ENCODE results near the gene POP7.

Gene POP7

GRCh38 chr7:100745184-100745583, 39.3 kb downstream of the POP7 start:
- no peaks in the 10 kb centered on the region for H3K9me3 ChIP-seq (ENCODE audit: insufficient read depth, low read length)
- no peak overlapping the region for H2AFZ ChIP-seq (ENCODE audit: low read depth, low read length, severe bottlenecking)
- H3F3A ChIP-seq (ENCODE audit: insufficient read depth): no peaks in the 10 kb centered on the region
- no peaks in the 10 kb centered on the region for H3K36me3 ChIP-seq (ENCODE audit: low read length)
- no peaks in the 10 kb centered on the region for H3K79me2 ChIP-seq (ENCODE audit: insufficient read depth, low read length)
- TF ChIP-seq EZH2phosphoT487 (conservative IDR thresholded peaks at IDR 0.05; ENCODE audit: low read length) (no peak), CTCF (IDR thresholded peaks at IDR 0.05; ENCODE audit: insufficient read depth, low read length, poor library complexity, severe bottlenecking) (no peak)
- no peak overlapping the region for H3K4me2 ChIP-seq (ENCODE audit: low read depth, low read length, poor library complexity, severe bottlenecking)
- H3K9me2 ChIP-seq (replicated peaks; ENCODE audit: insufficient read depth, low read length): no peaks in the 10 kb centered on the region
- no peaks in the 10 kb centered on the region for H3K27me3 ChIP-seq (ENCODE audit: low read length)
- no peak overlapping the region for H3K27ac ChIP-seq (ENCODE audit: low read depth, low read length)
- H4K20me1 ChIP-seq (ENCODE audit: low read depth, low read length): no peaks in the 10 kb centered on the region
- no peak overlapping the region for H3K9ac ChIP-seq (ENCODE audit: low read length)
- no peak overlapping the region for H3K4me3 ChIP-seq (ENCODE audit: insufficient read depth, low read length, poor library complexity, severe bottlenecking)

- Histone ChIP-seq H3K9ac (ENCODE audit: low read length) (no peak overlapping the region), H2AFZ (ENCODE audit: low read depth, low read length, severe bottlenecking) (no peak overlapping the region), H3K27ac (ENCODE audit: low read depth, low read length) (no peak overlapping the region), H3K4me2 (ENCODE audit: low read depth, low read length, poor library complexity, severe bottlenecking) (no peak overlapping the region), H3F3A (ENCODE audit: insufficient read depth) (no peaks in the 10 kb centered on the region), H3K79me2 (ENCODE audit: insufficient read depth, low read length) (no peaks in the 10 kb centered on the region), H3K36me3 (ENCODE audit: low read length) (no peaks in the 10 kb centered on the region), H4K20me1 (ENCODE audit: low read depth, low read length) (no peaks in the 10 kb centered on the region), H3K9me2 (replicated peaks; ENCODE audit: insufficient read depth, low read length) (no peaks in the 10 kb centered on the region), H3K27me3 (ENCODE audit: low read length) (no peaks in the 10 kb centered on the region), H3K4me3 (ENCODE audit: insufficient read depth, low read length, poor library complexity, severe bottlenecking) (no peak overlapping the region), H3K9me3 (ENCODE audit: insufficient read depth, low read length) (no peaks in the 10 kb centered on the region)
- TF ChIP-seq EZH2phosphoT487 (conservative IDR thresholded peaks at IDR 0.05; ENCODE audit: low read length): no peak
- no peak for TF ChIP-seq CTCF (IDR thresholded peaks at IDR 0.05; ENCODE audit: insufficient read depth, low read length, poor library complexity, severe bottlenecking)
Observed at GRCh38 chr7:100752994-100753393, 47.1 kb downstream of the POP7 start.

- Histone ChIP-seq H3K4me3 (ENCODE audit: insufficient read depth, low read length, poor library complexity, severe bottlenecking) (no peak overlapping the region), H2AFZ (ENCODE audit: low read depth, low read length, severe bottlenecking) (no peak overlapping the region), H3K4me2 (ENCODE audit: low read depth, low read length, poor library complexity, severe bottlenecking) (no peak overlapping the region), H3K9me3 (ENCODE audit: insufficient read depth, low read length) (no peaks in the 10 kb centered on the region), H3K79me2 (ENCODE audit: insufficient read depth, low read length) (no peaks in the 10 kb centered on the region), H3K27me3 (ENCODE audit: low read length) (no peaks in the 10 kb centered on the region), H3K36me3 (ENCODE audit: low read length) (no peaks in the 10 kb centered on the region), H3K9me2 (replicated peaks; ENCODE audit: insufficient read depth, low read length) (no peaks in the 10 kb centered on the region), H3K27ac (ENCODE audit: low read depth, low read length) (no peak overlapping the region), H4K20me1 (ENCODE audit: low read depth, low read length) (no peaks in the 10 kb centered on the region), H3K9ac (ENCODE audit: low read length) (no peak overlapping the region), H3F3A (ENCODE audit: insufficient read depth) (no peaks in the 10 kb centered on the region)
- TF ChIP-seq CTCF (IDR thresholded peaks at IDR 0.05; ENCODE audit: insufficient read depth, low read length, poor library complexity, severe bottlenecking) (no peak), EZH2phosphoT487 (conservative IDR thresholded peaks at IDR 0.05; ENCODE audit: low read length) (no peak)
Observed at GRCh38 chr7:100753750-100754149, 47.8 kb downstream of the POP7 start.
